Right cardiac atrium (tissue), 5 donors: ENCODE measurements around the gene ROCK2. TPM values are rescaled to one million over a fixed set of nuclear protein-coding genes. Genes with fewer than 3 reads are reported as not detected.

Experiments
- ATAC-seq, 2 donors: fragments of 200-7000 bp; cut with Tn5 transposase; one replicate each; pipeline versions ENCODE4 v1.8.0 to v1.9.1; 2020; ENCODE audit warnings: moderate library complexity in 2 of 2, mild to moderate bottlenecking in 1 of 2
- DNase-seq, 3 donors: peaks; one replicate each; pipeline ENCODE4 v3.0.0-alpha.2; 2020
- H3K27ac ChIP-seq: one replicate; pipeline ENCODE4 v1.5.1; 2013; ENCODE audit warnings: mild to moderate bottlenecking, low read length, control low read depth, moderate library complexity
- H3K27me3 ChIP-seq: one replicate; pipeline ENCODE4 v1.6.1; 2013; ENCODE audit not compliant: control insufficient read depth, insufficient read depth
- H3K4me1 ChIP-seq: one replicate; pipeline ENCODE4 v1.6.1; 2013; ENCODE audit warnings: low read length; ENCODE audit not compliant: control insufficient read depth, insufficient read depth
- H3K4me3 ChIP-seq: one replicate; pipeline ENCODE4 v1.5.1; 2013; ENCODE audit warnings: low read length, control low read depth
- H3K9me3 ChIP-seq: one replicate; pipeline ENCODE4 v1.6.1; 2013; ENCODE audit warnings: low read length; ENCODE audit not compliant: control insufficient read depth
- WGBS: extraction: QIAGEN DNeasy Blood & Tissue Kit; methylation state at CpG from one replicate; pipeline ENCODE4 v1.1.7; 2013; 5-methylcytosine and 5-hydroxymethylcytosine counted together
- intact Hi-C, 4 donors: fragments of 100-400 bp; cut with DNase I; formaldehyde crosslinking; loops; one replicate each; pipeline versions ENCODE4 v1.11.0 to v1.14.0; 2022 to 2023
- polyA plus RNA-seq: library from polyadenylated mRNA; stranded (reverse); fragments of 200-250 nt; gene quantifications from one replicate; pipeline ENCODE4 v1.2.3, GENCODE V29; 2013
- total RNA-seq, 4 donors: library from RNA; stranded (reverse); fragmentation: NEBNext Ultra II Directional; extraction: Animal tissue kit (Norgen Biotek cat#: 25700); gene quantifications; one replicate each; pipeline ENCODE4 v1.2.1, GENCODE V29; 2021
- donor health status: healthy with polysubstance abuse.
- donor health status: DM: no; HTN: yes; CAD: no.
- donor health status: DM: no; HTN: no; CAD: no.
- donor health status: DM: no; HTN: yes; CAD: no; lungs with severe emphysema.
- donor health status: DM: yes; HTN: yes; CAD: no.

Gene ROCK2
- total and polyA plus RNA-seq, 5 donors: 10.0 to 60.7 (median 40.4) TPM

DNA sequence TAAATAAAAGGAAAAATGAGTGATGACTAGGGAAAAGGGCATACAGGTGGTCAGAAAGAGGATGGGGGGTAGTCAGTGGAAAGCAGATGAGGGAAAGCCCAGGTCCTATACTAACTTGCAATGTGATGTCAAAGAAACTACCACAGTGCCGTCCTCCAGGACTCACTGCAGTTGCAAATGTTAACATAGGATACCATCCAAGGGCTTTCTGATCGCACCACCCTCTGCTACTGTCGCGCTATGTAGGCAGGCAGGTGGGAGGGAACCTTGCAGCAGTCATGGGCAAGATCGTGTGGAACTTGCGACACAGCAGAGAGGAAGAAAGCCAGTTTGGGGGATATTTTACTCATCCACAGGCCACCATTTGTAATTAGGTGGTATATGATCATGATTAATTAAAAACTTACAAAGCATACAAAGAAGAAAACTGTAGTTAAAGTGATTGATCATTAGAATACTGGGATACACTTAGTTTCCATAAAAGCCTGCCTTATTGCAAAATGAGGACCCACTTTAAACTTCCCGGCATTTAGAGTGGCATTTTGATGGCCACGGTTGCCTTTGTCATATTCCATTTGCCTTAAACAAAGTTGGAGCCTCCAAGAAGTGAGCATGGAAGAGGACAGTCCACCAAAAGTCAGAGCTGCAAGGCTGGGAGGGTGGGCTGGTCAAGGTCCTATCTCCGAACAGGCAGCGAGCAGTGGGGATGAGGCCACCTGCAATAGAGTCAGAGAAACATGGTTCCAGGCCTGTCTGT is 8.5 kb upstream of the ROCK2 start:
- Histone ChIP-seq H3K27me3 (no peaks in the 10 kb centered on the region), H3K4me1 (peaks cover 4% of the 10 kb centered on the region), H3K27ac (no peak overlapping the region), H3K9me3 (no peaks in the 10 kb centered on the region), H3K4me3 (no peak overlapping the region)
- ATAC-seq: no peak
- intact Hi-C loops: no loop called here
- DNase-seq: no peak
- 93% methylated on average over 10 of the region's 10 CpGs for WGBS

DNA sequence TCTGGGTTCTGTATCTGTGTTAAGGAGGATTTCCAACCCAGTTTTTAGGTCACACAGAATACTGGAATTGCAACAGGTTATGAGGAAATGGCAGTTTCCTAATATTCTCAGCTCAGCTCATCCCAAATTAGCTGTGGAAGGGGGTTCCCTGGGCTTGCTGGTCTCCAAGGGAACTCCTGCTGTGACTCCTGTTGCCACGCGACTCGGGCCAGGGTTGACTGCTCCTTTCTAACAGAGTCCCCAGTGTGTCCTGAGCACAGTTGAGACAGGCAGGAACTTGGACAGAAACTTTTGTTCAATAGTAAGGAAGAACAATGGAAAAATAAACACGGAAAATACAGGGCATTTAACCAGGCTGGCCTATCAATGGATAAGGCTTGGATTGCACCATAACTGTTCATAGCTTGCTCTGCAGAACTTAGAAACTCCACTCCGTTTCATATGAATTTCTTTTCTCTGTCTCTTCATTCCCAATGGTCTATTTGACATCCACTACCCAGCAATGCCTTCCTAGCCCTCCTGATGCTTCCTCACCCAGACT is 3.8 kb upstream of the ROCK2 start:
- 55% methylated on average over 5 of the region's 5 CpGs for WGBS
- peak in 1 of 2 donors; percentile 49 for ATAC-seq
- Histone ChIP-seq H3K27me3 (no peaks in the 10 kb centered on the region), H3K9me3 (no peaks in the 10 kb centered on the region), H3K4me3 (no peak overlapping the region), H3K27ac (no peak overlapping the region), H3K4me1 (no peaks in the 10 kb centered on the region)
- intact Hi-C loops: loop anchor here (10.0 kb wide), 3 partner anchors 47 to 113 kb away; no protein-coding TSS in a partner anchor
- DNase-seq: peak; percentile 45 to 61 (median 55)

- Histone ChIP-seq H3K27me3 (no peaks in the 10 kb centered on the region), H3K4me3 (no peak overlapping the region), H3K27ac (no peak overlapping the region), H3K9me3 (no peaks in the 10 kb centered on the region), H3K4me1 (no peaks in the 10 kb centered on the region)
- WGBS: 96% methylated on average over 7 of the region's 7 CpGs
- DNase-seq (no peak), ATAC-seq (no peak)
- intact Hi-C loops: loop anchor here (10.0 kb wide), 3 partner anchors 47 to 113 kb away; no protein-coding TSS in a partner anchor
These were observed 3.0 kb upstream of the ROCK2 start for GRCh38 chr2:11347403-11347959.

DNA sequence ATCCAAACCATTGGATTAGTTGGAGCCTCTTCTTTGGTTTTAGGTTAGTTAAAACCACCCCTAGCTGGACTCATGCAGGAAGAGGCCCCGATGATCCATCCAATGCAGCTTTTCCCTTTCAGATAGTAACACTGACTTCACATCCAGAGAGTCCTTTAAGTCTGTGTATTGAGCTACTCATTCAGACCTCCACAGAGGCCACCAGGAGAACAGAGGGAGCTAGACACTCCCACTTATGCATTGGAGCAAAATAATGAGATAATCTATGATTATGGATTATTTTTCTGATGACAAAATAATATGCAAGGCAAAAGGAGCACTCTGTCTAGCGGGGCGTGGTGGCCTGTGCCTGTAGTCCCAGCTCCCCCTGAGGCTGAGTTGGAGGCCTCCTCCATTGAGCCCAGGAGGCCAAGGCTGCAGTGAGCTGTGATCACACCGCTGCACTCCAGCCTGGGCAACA is 1.6 kb upstream of the ROCK2 start:
- no peak for ATAC-seq
- Histone ChIP-seq H3K27me3 (no peaks in the 10 kb centered on the region), H3K4me1 (no peaks in the 10 kb centered on the region), H3K27ac (peak overlapping the region; percentile 48), H3K4me3 (no peak overlapping the region), H3K9me3 (no peaks in the 10 kb centered on the region)
- WGBS: 86% methylated on average over 4 of the region's 4 CpGs
- DNase-seq: no peak
- intact Hi-C loops: loop anchor here (10.0 kb wide), 3 partner anchors 49 to 111 kb away; no protein-coding TSS in a partner anchor

- WGBS: under 1% methylated on average over 58 of the region's 58 CpGs
- intact Hi-C loops: loop anchor here (5.0 to 10.0 kb wide), 4 partner anchors 50 to 110 kb away; no protein-coding TSS in a partner anchor
- no peaks in the 10 kb centered on the region for H3K27me3 ChIP-seq
- H3K4me3 ChIP-seq: peak overlapping the region; percentile 98
- ATAC-seq (peak; percentile 76 to 79), DNase-seq (peak; percentile 70 to 83 (median 81))
- H3K9me3 ChIP-seq: no peaks in the 10 kb centered on the region
- H3K27ac ChIP-seq: peak overlapping the region; percentile 100
- H3K4me1 ChIP-seq: no peaks in the 10 kb centered on the region
These were observed 681 bp upstream of the ROCK2 start for GRCh38 chr2:11344956-11345677.

- peak overlapping the region; percentile 100 for H3K27ac ChIP-seq
- intact Hi-C loops: loop anchor here (5.0 to 10.0 kb wide), 4 partner anchors 51 to 109 kb away; no protein-coding TSS in a partner anchor
- H3K4me3 ChIP-seq: peak overlapping the region; percentile 98
- no peaks in the 10 kb centered on the region for H3K9me3 ChIP-seq
- no peaks in the 10 kb centered on the region for H3K27me3 ChIP-seq
- DNase-seq (peak; percentile 62 to 84 (median 77)), ATAC-seq (peak; percentile 25 to 57)
- WGBS: under 1% methylated on average over 55 of the region's 55 CpGs
- no peaks in the 10 kb centered on the region for H3K4me1 ChIP-seq
These were observed 640 bp downstream of the ROCK2 start for GRCh38 chr2:11343650-11344341.

- no peaks in the 10 kb centered on the region for H3K27me3 ChIP-seq
- H3K4me1 ChIP-seq: peaks cover 1% of the 10 kb centered on the region
- ATAC-seq (no peak), DNase-seq (no peak)
- 0% methylated on average over 7 of the region's 7 CpGs for WGBS
- H3K27ac ChIP-seq: peak overlapping the region; percentile 100
- peak overlapping the region; percentile 98 for H3K4me3 ChIP-seq
- intact Hi-C loops: loop anchor here (5.0 to 10.0 kb wide), 4 partner anchors 51 to 109 kb away; no protein-coding TSS in a partner anchor
- no peaks in the 10 kb centered on the region for H3K9me3 ChIP-seq
These were observed 1.1 kb downstream of the ROCK2 start for GRCh38 chr2:11343368-11343649.

- H3K4me1 ChIP-seq: peaks cover 1% of the 10 kb centered on the region
- H3K9me3 ChIP-seq: no peaks in the 10 kb centered on the region
- peak overlapping the region; percentile 86 for H3K27ac ChIP-seq
- H3K27me3 ChIP-seq: no peaks in the 10 kb centered on the region
- 2% methylated on average over 14 of the region's 14 CpGs for WGBS
- no peak for DNase-seq
- peak in 1 of 2 donors; percentile 8 for ATAC-seq
- intact Hi-C loops: loop anchor here (5.0 to 10.0 kb wide), 4 partner anchors 52 to 108 kb away; no protein-coding TSS in a partner anchor
- H3K4me3 ChIP-seq: peak overlapping the region; percentile 98
These were observed 1.7 kb downstream of the ROCK2 start for GRCh38 chr2:11342551-11343367.

GRCh38 chr2:11340717-11341116 is 3.7 kb downstream of the ROCK2 start:
- no peak overlapping the region for H3K4me3 ChIP-seq
- no peak for ATAC-seq

More at GRCh38 chr2:11340717-11341116, 3.7 kb downstream of the ROCK2 start:
- Histone ChIP-seq H3K4me1 (peaks cover 1% of the 10 kb centered on the region), H3K9me3 (no peaks in the 10 kb centered on the region), H3K27me3 (no peaks in the 10 kb centered on the region), H3K27ac (no peak overlapping the region)
- intact Hi-C loops: loop anchor here (5.0 to 10.0 kb wide), 4 partner anchors 54 to 106 kb away; no protein-coding TSS in a partner anchor
- WGBS: 58% methylated on average over 2 of the region's 2 CpGs
- DNase-seq: no peak
